HG03139 (cell line): ENCODE data around the gene CD63.

ENCODE experiments used
- ATAC-seq: cut with Tn5 transposase; IDR thresholded peaks from one replicate; pipeline ENCODE4 v1.9.1; 2021; ENCODE audit not compliant: unreplicated experiment

The CD63 gene

DNA sequence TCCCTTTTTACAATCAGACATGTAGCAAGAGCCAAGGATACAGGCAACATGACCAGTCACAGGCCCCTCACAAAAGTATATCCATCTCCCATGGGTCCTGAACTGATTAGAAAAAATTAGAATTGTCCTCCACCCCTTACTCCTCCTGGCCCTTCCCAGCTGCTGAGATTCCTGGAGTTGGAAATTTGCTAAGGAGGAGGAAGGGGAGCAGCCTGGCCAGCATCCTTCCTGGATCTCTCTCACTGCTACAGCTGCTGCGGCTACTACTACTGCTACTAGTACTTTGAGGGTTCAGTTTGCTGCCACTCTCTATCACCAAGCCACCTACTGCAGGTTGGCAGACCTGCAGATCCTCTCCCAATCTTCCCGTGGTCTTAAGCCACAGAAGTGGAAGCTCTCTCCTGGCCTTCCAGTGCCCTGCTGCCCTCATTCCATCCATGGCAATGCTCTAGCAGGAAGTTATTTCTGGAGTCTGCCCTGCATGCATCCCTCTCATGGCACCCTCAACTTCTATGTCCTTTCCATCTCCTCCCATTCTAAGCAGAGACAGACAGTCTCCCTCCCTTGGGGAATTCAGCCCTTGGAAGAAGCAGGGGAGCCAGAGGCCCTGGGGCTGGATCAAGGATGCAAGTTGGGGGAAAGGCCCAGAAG, 22.1 kb downstream of the CD63 start:
- no peak for ATAC-seq

DNA sequence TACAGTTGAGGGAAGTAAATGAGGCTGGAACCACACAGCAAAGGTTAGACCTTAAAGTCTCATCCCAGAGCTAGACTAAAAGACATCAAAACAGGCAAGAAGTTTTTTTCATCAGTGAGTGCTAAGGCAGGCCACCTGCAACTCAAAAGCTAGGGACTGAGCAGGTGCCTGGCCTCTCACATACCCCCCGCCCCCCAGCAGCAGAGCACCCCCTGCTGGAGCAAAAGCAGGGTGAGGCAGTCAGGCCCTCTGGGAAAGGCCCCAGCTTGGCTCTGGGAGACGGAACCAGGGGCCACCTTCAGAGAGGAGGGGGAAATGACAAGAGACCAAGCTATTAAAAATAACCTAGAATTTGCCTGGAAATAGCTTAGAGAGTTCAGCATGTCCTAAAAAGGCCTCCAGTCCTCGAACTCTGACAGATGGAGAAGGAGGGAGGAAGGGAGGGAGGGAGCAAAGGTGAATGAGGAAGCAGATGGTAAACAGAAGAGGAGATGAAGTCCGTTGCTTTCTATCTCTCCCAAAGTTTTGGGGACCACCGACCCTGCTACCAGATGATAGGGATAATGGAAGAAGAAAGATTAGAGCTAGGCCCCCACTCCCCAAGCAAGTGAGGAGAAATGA, 22.9 kb downstream of the CD63 start:
- ATAC-seq = no peak

DNA sequence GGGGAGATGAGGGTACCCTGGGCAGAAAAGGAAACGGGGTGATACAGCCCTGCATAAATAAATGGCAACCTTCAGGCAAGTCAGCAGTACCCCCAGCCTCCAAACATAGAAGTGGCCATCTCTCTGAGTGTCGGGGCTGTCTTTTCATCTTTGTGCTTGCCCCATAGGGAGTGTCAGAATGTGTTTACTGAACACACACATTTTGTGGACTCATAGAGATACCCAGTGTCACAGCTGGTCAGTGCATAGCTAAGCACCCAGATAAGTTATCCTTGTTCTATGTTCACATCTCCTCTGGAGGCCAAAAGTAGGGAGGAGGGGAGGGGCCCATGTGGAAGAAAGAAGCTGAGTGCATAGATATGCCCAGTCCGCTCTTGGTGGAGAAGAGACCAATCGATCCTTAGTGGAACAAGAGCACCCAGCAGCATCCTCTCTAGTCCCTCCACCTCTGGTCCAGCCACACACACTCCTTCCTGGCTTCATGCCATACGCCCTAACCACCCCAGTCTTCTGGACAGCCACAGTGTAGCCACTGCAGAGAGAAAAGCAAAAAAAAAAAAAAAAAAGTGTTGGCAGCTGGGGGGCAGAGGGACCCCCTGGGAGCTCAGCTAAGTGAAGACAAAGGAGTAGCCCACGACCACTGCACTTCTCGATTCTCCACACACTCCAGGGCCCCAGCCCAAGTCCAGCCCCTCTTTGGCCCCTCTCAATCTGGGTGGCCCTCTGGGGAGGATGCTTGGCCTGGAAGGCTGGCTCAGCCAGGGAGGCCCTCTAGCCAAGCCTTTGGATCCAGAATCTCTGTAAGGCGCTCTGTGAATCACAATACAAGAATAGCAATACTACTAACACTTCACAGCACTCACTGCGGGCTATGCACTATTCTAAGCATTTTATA, 23.7 kb downstream of the CD63 start:
- ATAC-seq = no peak

DNA sequence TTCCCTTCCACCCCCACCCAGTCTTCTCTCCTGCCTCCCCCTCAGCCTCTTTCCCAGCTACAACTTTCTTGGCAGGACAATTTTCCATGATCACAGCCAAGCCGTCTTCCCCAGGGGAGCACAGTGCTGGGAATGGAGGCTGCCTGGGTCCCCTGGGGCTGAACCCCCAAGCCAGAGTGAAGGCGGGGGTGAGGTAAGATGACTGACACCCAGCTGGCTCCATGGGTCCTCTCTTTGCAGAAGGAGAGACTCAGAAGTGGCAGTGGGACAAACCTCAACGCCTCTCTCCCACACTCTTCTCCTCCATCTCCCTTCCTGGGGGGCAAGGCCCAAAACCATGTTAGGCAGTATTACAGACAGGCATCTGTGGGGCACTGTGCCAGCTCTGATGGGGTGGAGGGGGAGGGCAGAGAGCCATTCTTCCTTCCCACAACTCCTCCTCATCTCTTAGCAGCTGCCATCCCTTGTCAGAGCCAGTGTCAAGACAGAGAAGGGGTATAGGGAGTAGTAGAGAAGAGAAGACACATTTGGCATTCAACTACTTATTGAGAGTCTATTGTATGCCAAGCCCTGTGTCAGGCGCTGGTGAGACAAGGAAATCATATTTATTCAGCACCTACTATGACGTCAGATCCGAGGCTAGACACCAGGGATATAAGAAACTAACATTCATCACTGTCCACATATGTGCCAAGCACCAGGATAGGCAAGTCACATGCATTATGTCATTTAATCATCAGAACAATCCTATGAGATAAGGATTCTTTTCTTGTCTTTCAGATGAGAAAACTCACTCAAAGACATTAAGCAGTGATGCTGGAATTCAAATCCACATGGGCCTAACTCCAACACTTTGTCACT, 24.7 kb downstream of the CD63 start:
- ATAC-seq = no peak

DNA sequence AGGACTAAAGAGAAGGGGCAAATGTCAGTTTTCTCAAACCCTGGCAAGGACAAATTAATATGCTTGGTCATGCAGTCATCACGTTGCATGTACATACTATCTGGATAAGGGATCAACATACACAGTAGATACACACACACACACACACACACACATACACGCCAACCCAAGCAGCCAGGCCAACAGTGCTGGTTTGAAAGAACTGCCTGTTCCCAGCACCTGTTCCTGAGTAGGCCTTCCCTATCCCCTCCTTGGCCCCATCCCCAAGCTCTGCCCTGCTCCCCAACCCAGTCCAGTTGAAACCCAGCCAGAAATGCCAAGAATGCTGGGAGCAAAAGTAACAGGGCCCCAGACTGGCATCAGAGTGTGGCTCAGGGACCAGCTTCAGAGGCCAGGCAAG, 25.5 kb downstream of the CD63 start:
- ATAC-seq = no peak

DNA sequence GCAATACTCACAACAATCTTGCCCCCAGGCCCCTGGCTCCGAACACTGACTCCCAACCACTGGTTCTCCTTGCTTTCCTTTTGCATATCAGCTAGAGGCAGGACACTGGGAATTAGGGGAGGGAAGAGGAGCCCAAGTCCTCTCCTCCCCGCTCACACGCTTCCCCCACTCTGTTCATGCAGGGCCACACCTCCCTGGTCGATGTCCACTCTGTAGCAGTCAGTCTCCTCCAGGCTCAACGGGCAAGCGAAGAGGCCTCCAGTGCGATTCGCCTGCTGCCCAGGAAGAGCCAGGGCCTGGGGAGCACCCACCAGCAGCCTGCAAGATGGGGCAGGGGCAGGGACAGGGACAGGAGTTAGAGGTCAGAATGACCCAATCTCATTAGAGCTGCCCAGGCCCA, 25.9 kb downstream of the CD63 start:
- no peak for ATAC-seq

DNA sequence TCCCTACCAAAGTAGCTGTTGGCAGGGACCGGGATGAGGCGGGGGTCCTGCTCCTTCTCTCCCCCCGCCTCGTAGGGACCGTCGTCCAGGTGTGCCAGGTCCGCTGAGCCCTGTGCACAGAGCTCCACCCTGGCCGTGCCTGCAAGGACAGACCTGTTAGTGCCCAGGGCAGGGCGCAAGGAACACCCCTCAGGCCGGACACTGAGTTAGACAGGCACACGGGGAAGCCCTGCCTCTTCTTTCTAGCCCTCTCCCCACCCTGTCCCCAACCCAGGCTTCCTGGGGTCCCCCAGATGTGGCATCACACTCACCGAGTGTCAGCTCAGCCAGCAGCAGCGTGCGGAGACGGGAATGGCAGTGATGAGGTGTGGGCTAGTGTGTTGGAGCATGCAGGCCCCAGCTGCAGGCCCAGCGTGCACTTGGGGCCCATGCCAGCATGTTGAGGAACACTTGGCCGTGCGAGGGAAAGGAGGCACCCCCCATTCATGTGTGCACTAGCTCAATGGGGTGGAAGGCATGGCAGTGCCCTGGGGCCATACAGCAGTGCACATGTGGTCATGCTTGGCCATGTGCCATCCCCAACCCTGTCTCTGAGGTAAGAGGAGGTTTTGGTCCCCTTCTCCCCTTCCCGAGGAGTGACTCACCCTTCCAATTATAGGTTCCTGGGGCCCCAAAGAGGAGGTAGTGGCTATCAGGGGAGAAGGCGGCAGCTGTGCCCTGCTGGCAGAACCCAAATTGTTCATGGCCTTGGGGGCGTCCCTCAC, 28.4 kb downstream of the CD63 start:
- ATAC-seq = no peak

DNA sequence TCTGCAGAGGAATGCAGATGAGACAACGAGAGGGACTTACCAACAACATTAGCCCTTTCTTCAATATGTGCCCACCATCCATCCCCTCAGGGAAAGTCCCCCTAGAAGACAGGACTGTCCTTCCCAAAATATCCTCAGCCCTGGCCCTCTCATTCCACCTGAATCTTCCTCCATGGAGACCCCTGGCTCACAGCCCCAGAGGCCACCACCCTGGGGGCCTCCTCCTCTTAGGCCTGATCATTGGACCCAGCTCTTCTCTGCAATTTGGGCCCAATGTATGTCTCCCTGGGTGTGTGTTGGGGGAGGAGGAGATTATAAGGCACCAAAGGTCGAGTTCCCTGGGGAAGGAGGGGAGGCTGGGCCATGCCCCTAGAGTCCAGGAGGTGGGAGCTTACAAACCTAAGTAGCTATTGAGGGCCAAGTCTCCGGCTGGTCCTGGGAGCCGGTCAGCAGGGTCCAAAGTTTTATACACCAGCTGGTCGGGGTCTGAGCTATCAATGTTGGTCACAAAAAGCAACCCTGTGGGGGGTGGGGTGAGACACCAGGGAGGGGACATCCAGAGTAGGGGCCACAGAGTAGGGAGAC, 29.2 kb downstream of the CD63 start:
- no peak for ATAC-seq

DNA sequence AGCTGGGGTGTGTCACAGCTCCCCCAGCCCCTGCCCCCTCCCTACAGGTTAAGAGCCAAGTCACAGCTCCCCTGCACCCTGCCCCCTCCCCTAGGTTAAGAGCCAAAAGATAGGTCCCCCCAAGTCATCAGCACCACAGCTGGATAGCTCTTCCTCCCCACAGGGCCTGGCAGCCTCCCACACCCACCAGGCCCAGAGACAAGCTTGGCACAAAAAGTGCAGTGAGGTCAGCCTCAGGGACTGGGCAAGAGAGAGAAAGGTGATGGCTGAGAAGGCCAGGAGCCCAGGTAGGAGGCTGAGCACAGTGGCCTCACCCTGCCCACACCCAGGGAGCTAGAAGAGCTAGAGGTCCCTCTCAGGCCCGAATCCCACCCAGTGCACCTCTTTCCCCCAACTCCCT, 29.8 kb downstream of the CD63 start:
- no peak for ATAC-seq

DNA sequence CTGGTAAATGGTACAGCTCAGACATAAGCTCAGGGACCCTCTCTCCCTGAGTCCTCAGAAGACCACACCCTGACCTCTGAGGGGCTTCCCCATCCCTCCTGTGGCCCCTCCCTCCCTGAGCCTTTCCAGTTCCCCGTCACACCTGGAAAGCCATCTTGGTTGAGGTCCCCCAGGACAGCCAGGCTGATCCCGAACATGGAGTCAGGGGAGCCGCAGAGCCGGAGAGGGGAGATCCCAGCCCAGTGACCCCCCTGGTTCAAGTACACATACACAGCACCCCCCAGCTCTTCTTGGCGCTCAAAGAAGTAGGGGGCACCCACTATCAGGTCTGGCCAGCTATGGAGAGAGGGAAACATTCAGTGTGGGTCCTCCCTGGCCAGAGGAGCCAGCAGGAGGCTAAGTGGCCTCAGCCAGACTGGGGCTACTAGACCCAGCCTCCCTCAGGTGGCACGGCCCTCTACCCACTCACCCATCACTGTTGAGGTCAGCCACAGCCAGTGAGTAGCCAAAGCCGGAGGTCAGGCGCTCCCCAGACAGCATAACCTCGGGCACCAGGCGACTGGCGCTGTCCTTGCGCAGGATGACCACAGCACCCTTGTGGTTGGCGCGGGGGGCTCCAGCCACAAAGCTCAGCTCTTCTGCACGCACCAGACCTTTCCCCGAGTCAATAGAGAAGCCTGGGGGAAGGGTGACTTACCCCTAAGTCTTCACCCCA, 30.4 kb downstream of the CD63 start:
- no peak for ATAC-seq

DNA sequence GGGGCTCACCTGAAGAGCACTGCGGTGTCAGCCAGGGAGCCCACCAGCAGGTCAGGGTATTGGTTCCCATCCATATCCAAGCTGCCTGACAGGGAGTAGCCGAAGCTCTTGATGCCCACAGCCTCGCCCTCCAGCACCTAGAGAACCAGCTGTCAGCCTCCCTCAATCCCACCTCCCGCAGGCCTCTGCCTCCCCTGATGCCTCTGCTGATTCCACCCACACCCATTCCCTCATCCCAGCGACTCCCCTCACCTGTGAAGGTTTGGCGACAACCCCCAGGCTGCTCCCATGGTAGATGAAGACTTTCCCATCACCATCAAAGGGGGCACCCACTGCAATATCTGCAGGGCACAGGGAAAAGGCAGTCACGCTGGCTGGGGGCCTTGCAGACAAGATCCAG, 31.1 kb downstream of the CD63 start:
- no peak for ATAC-seq

DNA sequence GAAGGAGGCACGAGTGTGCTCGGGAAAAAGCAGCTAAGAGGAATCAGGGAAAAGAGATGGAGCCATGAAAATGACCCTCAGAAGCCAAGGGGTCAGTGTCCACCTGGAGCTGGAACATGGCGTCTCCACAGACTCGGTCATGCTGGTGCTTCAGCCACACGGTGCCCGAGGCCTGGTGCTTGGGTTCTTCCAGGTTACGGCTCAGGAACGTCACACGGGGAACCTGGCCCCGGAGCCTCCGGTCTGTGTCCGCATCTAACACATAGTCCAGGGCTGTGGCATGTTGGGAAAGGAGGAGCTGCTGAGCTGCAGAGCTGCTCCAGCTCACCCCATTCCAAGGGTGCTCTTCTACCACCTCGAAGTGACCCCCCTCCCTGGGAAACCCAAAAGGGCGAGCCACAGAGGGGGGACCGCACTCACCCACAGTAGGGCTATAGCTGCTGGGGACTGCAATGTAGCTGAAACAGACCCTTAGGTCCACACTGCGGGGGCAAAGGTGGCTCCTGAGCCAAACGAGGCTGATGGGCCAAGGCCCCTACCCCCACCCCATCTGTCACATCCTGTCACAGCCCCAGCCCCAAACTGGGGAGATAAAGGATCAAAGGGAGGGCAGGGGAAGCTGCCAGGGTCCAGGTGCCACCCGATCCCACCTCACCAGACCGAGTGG, 31.9 kb downstream of the CD63 start:
- no peak for ATAC-seq

DNA sequence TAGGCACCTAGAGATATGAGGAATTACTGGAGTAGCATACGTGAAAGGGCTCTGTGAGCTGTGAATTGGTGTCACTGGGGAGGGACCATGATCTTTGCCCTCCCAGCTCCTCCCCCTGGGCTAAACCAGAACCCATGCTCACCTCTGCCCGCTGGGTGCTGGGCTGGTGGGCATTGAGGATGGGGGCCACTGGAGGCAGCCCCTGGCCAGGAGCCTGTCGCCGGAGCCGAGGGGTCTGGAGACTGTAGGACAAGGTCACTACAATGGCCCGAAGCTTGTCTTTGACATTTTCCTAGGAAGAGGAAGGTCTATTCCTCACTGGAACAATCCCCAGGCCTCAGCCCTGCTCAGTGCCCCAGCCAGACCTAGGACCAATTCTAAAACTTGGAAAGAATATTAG, 32.7 kb downstream of the CD63 start:
- no peak for ATAC-seq

DNA sequence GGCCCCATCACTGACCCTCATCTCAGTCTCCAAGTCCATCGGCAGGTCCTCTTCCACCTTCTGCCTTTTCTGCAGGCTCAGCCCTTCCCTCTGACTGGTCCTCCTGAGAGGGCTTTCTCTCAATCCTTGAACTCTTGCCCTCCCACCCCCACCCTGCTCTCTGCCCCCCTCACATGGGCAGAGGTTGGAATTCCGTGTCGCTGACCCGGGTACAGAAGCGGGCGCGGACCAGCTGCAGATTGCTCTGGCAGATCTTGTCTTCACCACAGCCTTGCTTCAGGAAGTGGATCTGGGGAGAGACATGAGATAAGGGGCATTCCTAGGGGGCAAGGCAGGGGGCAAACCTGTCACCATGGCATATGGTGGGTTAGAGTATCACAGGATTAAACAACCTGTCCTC, 33.5 kb downstream of the CD63 start:
- ATAC-seq = no peak

DNA sequence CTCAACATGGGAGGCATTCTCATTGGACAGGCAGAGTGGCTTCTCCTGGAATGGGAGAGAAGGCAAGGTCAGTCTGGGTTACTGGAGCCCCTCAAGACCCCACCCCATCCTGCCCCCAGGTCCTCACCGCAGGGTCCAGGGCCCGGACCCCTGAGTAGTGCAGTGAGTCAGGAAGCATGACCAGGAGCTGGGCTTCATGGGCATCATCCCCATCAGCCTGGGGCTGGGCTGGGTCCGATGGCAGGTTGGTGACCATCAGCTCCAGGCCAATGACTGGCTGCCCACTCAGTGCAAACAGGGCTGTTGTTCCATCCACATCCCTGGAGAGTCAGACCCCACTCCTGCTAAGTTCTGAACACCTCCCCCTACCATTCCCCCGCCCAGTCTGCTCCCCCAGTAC, 34.2 kb downstream of the CD63 start:
- ATAC-seq = no peak

DNA sequence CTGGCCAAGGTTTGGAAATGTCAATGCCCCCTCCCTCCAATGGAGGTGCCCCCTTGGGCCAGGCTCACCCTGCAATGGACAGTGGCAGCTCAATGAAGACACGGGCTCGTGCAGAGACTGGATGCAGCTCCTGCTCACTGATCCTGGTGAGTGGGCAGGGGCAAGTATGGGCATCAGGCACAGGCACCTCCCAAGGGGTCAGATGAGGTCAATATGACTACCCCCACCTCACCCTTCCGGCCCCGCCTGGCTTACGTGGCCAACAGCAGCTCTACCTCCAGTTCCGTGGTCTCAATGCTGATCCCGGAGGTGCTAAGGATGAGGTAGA, 34.7 kb downstream of the CD63 start:
- ATAC-seq = no peak

DNA sequence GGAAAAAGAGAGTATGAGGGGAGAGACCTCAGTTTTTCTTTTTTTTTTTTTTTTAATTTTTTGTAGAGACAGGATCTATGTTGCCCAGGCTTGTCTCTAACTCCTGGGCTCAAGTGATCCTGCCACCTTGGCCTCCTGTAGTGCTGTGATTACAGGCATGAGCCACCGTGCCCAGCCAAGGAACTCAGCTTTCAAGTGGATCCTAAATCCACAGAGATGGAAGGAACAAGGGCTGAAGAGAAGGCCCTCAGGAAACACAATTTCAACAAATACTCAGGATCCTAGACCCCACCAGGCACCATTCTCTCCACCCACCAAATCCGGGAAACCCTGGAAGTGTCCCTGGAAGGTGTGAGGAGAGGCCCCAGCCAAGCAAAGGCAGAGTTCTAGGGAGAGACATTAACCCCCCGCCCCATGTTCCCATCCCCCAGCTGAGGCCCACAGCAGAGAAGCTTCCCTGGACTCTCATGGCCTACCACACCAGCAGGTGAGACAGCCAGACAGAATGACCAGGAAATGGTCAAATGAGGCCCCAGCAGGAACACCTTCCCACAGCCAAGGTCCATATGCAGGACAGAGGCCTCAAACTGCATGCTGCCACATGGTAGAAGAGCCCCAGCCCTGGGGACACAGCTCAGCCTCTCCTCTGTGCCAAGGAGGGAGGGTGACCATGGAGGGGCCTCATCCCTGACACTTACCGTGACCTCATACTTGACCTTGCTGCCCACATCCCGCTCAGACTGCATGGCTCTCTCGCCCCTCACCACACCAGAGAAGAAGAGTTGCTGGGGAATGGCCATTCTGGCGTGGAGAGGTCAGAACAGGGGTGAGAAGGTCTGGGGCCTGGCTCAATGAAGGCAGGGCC, 35.3 kb downstream of the CD63 start:
- ATAC-seq = no peak

DNA sequence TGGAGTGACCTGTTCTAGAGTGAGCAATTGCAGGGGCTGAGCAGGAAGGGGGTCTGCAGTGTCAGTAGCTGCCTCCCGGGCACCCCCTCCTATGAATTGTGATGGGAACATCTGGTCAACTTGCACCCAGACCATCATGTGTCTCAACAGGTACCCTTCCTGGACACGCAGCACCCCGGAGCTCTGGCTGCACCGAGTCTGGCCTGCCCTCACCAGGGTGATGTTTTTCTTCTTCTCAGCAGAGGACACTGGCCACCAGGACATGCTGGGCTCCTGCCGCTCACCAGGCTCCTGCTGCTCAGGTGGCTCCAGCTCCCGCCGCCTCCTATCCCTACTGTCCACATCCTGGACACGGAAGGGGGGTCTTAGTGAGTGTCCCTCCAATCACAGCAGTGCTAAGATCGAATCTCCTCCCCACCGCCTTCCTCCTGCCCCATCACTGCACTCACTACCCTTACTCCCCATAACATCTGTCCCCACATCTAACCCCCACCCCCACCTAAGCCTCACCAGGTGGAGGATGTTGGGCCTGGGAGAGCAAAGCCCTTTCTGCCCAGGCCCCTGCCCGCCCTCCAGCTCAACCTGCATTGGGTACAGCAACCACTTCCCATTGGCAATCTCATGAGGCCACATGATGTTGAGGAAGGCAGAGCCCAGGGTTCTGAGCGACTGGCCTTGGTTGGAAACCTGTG, 36.0 kb downstream of the CD63 start:
- no peak for ATAC-seq
